ENCODE data around the gene CDH4.

DNA sequence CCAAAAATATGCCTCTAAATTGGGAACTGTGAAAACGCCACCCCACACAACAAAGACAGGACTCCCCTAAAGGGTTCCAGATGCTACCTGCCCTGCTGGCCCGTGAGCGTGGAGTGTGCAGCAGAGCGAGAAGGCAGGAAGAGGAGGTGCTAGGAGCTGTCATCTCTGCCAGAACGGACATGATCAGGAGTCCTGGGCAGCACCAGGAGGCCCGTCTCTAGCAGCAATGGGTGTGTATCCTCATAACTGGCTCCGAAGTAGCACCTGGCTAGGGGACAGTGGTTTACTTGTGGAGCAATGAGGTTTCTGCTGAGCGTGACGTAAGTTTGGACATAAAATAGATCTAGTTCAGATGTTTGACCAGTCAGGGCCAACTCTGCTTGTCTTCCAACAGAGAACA is 226.0 kb downstream of the CDH4 start:
- TF ChIP-seq SIN3A (IDR thresholded peaks at IDR 0.05; ENCODE audit: borderline replicate concordance in 2 of 2, control insufficient read depth in 1 of 2, low read depth in 2 of 2, low read length in 2 of 2) (no peak), CBX5 (IDR thresholded peaks at IDR 0.05; ENCODE audit: borderline replicate concordance, low read depth) (no peak), POLR2A (conservative IDR thresholded peaks at IDR 0.05) (no peak), ILK (tag; IDR thresholded peaks at IDR 0.05; ENCODE audit: borderline replicate concordance, low read depth) (no peak), FOXJ2 (tag; IDR thresholded peaks at IDR 0.05) (no peak)
- TF ChIP-seq, protein P1, sequence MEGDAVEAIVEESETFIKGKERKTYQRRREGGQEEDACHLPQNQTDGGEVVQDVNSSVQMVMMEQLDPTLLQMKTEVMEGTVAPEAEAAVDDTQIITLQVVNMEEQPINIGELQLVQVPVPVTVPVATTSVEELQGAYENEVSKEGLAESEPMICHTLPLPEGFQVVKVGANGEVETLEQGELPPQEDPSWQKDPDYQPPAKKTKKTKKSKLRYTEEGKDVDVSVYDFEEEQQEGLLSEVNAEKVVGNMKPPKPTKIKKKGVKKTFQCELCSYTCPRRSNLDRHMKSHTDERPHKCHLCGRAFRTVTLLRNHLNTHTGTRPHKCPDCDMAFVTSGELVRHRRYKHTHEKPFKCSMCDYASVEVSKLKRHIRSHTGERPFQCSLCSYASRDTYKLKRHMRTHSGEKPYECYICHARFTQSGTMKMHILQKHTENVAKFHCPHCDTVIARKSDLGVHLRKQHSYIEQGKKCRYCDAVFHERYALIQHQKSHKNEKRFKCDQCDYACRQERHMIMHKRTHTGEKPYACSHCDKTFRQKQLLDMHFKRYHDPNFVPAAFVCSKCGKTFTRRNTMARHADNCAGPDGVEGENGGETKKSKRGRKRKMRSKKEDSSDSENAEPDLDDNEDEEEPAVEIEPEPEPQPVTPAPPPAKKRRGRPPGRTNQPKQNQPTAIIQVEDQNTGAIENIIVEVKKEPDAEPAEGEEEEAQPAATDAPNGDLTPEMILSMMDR (IDR thresholded peaks at IDR 0.05 in 2 of 3, conservative IDR thresholded peaks at IDR 0.05 in 1 of 3; ENCODE audit: insufficient read depth in 2 of 3, low read depth in 1 of 3, low read length in 3 of 3) = no peak
- TF ChIP-seq, protein P2, sequence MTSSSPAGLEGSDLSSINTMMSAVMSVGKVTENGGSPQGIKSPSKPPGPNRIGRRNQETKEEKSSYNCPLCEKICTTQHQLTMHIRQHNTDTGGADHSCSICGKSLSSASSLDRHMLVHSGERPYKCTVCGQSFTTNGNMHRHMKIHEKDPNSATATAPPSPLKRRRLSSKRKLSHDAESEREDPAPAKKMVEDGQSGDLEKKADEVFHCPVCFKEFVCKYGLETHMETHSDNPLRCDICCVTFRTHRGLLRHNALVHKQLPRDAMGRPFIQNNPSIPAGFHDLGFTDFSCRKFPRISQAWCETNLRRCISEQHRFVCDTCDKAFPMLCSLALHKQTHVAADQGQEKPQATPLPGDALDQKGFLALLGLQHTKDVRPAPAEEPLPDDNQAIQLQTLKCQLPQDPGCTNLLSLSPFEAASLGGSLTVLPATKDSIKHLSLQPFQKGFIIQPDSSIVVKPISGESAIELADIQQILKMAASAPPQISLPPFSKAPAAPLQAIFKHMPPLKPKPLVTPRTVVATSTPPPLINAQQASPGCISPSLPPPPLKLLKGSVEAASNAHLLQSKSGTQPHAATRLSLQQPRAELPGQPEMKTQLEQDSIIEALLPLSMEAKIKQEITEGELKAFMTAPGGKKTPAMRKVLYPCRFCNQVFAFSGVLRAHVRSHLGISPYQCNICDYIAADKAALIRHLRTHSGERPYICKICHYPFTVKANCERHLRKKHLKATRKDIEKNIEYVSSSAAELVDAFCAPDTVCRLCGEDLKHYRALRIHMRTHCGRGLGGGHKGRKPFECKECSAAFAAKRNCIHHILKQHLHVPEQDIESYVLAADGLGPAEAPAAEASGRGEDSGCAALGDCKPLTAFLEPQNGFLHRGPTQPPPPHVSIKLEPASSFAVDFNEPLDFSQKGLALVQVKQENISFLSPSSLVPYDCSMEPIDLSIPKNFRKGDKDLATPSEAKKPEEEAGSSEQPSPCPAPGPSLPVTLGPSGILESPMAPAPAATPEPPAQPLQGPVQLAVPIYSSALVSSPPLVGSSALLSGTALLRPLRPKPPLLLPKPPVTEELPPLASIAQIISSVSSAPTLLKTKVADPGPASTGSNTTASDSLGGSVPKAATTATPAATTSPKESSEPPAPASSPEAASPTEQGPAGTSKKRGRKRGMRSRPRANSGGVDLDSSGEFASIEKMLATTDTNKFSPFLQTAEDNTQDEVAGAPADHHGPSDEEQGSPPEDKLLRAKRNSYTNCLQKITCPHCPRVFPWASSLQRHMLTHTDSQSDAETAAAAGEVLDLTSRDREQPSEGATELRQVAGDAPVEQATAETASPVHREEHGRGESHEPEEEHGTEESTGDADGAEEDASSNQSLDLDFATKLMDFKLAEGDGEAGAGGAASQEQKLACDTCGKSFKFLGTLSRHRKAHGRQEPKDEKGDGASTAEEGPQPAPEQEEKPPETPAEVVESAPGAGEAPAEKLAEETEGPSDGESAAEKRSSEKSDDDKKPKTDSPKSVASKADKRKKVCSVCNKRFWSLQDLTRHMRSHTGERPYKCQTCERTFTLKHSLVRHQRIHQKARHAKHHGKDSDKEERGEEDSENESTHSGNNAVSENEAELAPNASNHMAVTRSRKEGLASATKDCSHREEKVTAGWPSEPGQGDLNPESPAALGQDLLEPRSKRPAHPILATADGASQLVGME (CRISPR knock-in tag; IDR thresholded peaks at IDR 0.05) = no peak
- TF ChIP-seq, protein P3, sequence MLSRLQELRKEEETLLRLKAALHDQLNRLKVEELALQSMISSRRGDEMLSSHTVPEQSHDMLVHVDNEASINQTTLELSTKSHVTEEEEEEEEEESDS (CRISPR knock-in tag; IDR thresholded peaks at IDR 0.05) = no peak
